ENCODE results near the gene ARFGAP1.

DNA sequence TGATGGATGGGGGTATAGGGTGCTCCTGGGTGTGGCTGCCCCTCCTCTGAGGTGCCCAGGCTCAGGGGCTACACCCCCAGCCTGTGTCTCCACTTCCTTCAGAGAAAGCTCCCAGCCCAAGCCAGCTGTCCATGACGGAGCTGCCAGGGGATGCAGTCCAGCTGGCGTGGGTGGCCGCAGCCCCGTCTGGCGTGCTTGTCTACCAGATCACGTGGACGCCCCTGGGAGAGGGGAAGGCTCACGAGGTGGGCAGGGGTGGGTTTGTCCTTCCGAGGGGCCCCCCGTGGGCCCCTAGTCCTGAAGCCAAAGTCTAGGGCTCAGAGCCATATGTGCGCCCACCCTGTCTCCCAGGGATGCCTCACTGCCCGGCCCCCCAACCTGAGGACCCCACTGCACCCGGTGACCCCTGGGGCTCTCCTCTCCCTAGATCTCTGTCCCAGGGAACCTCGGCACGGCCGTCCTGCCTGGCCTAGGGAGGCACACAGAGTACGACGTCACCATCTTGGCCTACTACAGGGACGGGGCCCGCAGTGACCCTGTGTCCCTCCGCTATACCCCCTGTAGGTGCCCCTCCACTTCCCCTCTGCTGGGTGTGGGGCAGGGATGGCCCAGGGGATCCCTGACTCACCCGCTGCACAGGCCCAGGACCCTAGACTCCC lies 40.2 kb downstream of the ARFGAP1 start:
- TF ChIP-seq, protein P1, sequence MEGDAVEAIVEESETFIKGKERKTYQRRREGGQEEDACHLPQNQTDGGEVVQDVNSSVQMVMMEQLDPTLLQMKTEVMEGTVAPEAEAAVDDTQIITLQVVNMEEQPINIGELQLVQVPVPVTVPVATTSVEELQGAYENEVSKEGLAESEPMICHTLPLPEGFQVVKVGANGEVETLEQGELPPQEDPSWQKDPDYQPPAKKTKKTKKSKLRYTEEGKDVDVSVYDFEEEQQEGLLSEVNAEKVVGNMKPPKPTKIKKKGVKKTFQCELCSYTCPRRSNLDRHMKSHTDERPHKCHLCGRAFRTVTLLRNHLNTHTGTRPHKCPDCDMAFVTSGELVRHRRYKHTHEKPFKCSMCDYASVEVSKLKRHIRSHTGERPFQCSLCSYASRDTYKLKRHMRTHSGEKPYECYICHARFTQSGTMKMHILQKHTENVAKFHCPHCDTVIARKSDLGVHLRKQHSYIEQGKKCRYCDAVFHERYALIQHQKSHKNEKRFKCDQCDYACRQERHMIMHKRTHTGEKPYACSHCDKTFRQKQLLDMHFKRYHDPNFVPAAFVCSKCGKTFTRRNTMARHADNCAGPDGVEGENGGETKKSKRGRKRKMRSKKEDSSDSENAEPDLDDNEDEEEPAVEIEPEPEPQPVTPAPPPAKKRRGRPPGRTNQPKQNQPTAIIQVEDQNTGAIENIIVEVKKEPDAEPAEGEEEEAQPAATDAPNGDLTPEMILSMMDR (conservative IDR thresholded peaks at IDR 0.05; ENCODE audit: low read depth, low read length), result no peak
- TF ChIP-seq POLR2A (IDR thresholded peaks at IDR 0.05; ENCODE audit: low read depth, low read length), result no peak
- TF ChIP-seq, protein P2, sequence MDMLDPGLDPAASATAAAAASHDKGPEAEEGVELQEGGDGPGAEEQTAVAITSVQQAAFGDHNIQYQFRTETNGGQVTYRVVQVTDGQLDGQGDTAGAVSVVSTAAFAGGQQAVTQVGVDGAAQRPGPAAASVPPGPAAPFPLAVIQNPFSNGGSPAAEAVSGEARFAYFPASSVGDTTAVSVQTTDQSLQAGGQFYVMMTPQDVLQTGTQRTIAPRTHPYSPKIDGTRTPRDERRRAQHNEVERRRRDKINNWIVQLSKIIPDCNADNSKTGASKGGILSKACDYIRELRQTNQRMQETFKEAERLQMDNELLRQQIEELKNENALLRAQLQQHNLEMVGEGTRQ (IDR thresholded peaks at IDR 0.05; ENCODE audit: low read depth, low read length), result peak; percentile 68
- TF ChIP-seq BHLHE40 (IDR thresholded peaks at IDR 0.05; ENCODE audit: low read depth, low read length), result 0 out of 2 replicates have a peak, but pooled peaks have one; percentile 12
- TF ChIP-seq FOS (IDR thresholded peaks at IDR 0.05; ENCODE audit: low read depth, low read length), result no peak
- TF ChIP-seq, protein P3, sequence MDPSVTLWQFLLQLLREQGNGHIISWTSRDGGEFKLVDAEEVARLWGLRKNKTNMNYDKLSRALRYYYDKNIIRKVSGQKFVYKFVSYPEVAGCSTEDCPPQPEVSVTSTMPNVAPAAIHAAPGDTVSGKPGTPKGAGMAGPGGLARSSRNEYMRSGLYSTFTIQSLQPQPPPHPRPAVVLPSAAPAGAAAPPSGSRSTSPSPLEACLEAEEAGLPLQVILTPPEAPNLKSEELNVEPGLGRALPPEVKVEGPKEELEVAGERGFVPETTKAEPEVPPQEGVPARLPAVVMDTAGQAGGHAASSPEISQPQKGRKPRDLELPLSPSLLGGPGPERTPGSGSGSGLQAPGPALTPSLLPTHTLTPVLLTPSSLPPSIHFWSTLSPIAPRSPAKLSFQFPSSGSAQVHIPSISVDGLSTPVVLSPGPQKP (IDR thresholded peaks at IDR 0.05; ENCODE audit: borderline replicate concordance, low read depth, low read length), result no peak
